Activated T-cell treated with anti-CD3 and anti-CD28 coated beads for 48 hours (primary cell): ENCODE results near the gene SLC16A11.
"Not testable (repeated sequence)": the region's sequence is repeated elsewhere in the genome, so short reads cannot be mapped to it uniquely, and the experiment has no call there.

Experiments used
- DNase-seq: peaks from one replicate; pipeline ENCODE4 v3.0.0-alpha.2; 2020; ENCODE audit warnings: low read depth

SLC16A11 gene

DNA sequence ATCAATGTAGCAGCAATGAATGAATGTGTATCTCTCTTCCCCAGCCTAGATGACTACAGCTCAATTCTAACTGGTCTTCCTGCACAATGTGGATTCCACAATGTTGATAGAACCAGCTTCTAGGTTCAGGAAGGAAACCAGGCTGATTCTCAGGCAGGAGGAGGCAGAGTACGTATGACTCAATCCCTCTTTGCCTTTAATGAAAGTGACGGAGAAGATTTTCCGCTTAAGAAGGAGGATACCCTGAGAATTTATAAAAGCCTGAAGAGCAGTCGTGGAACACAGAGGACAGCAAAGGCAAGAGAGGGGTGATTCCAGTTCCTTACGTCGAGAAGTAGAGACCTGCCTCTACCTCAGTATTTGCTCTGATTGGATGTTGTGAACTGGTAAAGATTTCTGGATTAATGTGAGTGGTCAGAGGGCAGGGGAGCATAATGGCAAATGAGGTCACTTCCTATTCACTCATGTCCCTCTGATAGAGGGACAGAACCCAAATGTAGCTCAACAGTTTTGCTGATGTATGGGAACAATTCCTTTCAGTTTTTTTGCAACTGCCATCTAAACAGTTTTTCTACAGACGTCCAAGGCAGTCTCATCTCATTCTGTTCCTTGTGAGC, 15.0 kb upstream of the SLC16A11 start:
- no peak for DNase-seq

DNA sequence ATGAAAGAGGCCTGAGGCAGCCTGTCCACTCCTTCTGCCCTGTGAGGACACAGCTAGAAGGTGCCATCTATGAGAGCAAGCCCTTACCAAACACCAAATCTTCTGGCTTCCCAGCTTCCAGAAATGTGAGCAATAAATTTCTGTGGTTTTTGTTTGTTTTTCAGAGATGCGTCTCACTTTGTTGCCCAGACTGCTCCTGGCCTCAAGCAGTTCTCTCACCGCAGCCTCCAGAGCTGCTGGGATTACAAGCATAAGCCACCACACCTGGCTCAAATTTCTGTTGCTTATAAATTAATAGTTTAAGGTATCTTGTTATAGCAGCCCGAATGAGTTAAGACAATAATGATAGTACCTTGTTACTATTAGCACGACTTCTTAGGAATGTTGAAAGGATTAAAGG, 12.5 kb upstream of the SLC16A11 start:
- DNase-seq, result no peak

DNA sequence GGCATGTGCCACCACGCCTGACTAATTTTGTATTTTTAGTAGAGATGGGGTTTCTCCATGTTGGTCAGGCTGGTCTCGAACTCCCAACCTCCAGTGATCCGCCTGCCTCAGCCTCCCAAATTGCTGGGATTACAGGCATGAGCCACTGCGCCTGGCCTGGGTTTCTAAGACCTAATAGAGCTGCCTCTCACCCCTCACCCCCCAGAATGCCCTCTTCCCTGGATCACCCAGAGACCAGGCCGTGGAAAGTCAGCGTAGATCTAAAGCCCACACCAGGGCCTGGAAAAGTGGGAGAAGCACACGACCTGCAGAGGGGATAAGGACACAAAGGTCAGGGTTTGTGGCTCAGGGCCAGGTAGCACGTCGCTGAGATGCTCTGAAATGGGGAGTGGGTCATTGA, 6.7 kb upstream of the SLC16A11 start:
- not testable (repeated sequence) for DNase-seq

DNA sequence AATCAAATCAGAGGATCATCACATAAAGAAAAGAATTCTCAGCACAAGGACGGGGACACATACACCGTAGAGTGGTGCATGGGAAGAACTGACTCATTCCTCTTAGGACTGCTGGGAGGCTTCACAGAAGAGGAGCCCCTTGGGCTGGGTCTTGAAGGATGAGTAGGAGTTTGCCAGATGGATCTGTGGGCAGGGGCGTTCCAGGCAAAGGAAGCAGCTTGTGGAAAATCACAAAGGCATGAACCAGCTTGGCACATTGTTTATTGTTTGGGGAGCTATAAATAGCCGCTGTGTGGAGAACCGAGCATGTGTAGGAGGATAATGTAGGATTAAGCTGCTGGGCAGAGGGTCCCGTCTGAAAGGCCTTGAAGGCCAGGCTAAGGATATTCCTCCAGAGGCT, 5.1 kb upstream of the SLC16A11 start:
- no peak for DNase-seq

DNA sequence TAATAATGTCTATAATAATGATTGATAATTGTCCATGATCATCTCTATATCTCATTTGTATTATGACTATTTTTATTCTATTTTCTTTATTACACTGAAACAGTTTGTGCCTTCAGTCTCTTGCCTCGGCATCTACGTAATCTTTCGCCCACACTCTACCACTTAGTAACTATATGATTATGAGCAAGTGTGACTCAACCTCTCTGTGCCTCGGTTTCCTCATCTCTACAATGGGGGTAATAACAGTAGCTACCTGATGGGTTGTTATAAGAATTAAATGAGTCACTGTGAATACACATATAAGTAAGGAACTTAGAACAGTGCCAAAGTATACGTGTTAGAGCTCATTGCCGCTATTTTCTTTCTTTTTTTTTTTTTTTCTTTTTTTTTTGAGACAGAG, 3.7 kb upstream of the SLC16A11 start:
- no peak for DNase-seq

DNA sequence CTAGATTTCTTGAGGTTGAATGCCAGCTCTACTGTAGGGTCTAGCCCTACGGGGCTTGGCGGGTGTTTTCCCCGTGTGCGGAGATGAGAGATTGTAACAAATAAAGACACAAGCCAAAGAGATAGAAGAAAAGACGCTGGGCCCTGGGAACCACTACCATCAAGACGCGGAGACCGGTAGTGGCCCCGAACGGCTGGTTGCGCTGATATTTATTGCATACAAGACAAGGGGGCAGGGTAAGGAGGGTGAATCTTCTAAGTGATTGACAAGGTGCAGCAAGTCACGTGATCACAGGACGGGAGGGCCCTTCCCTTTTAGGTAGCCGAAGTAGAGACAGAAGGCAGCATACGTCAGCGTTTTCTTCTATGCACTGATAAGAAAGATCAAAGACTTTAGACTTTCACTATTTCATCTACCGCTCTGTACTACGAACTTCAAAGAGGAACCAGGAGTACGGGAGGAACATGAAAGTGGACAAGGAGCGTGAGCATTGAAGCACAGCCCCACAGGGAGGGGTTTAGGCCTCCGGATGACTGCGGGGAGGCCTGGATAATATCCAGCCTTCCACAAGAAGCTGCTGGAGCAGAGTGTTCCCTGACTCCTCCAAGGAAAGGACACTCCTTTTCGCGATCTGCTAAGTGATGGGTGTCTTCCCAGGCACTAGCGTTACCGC, 3.0 kb upstream of the SLC16A11 start:
- peak; percentile 57 for DNase-seq

DNA sequence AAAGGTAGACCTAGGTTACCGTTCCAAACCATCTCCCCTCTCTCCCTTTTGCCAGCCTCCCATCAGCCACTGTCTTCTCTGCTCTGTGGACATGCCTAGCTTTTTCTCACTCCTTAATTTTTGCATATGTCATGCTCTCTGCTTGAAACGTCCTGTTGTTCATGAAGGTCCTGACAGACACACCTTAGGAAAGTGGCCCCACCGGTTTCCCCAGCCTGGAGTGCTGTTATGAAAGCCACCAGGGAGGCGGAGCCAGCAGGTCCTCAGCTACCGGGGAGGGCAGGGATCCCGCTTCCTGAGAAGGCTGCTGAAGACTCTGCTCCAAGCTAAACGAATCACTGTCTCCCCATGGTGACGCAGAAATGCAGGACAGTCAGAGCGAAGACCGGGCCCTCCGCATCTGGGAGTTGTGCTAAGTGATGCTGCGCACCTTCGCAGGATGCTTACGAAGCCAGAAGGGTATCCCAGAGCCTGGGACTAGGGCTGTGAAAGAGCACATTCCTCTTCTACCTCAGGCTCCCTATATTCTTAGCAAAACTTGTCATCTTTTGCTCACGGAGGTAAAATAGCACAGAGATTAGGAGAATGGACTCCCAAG, 2.3 kb upstream of the SLC16A11 start:
- DNase-seq, result no peak

DNA sequence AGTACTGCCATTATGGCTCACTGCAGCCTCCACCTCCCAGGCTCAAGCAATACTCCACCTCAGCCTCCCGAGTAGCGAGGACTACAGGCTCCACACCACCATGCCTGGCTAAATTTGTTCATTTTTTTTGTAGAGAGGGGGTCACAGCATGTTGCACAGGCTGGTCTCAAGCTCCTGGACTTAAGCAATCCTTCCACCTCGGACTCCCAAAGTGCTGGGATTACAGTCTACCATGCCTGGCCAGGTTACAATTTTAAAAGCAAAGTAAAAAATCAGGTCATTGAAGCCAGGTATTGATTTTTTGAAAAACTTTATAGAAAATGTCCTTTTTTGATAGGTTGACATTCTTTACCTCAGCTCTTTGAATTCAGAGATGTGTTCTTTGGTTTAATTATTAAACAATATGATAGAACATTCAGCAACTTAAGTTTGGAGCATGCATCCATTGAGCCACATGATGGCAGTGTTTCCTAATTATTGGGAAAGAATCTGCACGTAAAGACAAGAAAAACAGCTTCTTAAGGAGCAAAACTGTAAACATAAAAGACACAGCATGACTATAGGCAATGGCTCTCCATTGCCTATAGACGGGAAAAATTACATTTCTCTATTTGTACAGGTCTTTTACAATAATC, 1.7 kb upstream of the SLC16A11 start:
- DNase-seq, result no peak

DNA sequence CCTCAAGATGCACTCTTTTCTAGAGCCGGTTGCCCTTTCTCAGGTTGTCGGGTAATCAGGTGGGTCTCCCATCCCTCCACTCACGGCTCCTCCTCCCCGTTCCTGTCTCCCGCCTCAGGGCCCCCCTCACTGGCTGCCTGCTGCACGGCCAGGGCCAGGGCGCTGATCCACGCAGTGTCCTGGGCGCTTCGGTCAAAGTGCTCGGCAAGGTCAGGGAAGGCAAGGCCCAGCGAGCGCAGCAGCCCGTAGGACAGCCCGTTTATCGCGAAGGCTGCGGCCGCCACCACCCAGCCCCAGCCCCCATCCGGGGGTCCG, 753 bp downstream of the SLC16A11 start:
- DNase-seq, result no peak

DNA sequence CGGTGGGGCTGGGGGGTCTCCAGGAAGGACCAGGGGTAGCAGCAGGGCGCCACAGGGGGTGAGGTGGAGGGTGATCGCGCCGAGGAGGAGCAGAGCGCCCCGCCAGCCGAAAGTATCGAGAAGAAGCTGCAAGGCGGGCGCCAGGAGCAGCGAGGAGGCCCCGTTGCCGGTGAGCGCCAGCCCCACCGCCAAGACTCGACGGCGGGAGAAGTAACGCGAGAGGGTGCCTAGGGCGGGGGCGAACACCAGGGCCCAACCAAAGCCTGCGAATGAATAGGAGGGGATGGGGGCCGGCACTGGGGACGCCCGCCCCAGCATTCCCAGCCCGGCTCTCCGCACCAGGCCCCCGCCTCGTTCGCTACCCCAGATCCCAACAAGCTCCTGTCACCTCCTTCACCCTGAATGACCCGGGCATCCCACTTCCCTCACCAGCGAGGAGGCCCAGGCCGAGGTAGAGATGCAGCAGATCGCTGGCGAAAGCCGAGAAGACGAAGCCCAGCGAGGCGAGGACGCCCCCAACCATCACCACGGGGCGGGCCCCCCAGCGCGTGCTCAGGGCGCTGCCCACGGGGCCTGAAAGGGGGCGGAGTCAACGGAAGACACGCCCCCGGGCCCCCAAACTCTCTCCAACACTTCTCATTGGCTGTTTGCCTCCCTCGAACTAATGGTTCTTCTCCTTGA, 1.3 kb downstream of the SLC16A11 start:
- no peak for DNase-seq

DNA sequence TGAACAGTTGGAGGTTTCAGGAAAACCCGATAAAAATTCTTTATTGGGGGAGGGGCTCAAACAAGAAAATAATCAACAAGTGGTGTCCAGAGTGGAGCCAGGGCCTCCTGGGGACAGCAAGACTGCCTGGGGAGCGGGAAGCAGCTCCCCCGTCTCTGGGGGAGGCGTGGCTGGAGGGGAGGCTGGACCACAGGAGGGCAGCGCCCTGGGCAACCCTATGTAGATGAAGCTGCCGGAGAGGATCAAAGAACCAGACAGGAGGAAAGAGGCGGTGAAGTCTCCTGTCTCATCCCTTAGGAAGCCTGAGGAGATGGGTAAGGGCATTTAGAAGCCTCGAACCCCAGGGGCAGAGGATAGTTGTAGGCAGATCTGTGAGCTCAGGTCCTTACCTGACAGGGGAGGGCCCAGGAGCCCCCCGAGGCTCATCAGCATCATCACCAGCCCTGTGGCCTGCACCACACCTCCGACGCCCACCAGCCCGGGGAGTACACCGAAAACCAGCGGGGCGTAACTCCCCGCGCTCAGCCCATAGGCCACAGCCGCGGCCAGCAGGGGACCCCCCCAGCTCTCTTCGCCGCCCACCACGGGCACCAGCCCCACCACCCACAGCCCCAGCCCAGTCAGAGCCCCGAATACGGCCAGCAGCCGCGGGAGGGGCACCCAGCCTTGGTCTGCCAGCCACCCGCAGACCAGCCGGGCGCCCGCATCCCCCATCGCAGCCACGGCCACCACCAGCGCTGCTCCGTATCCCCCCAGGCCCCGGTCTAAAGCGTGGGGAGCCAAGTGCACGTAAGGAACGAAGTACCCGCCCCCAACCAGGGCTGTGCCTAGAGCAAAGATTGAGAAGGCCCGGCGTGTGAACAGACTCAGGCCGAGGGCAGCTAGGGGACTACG, 2.0 kb downstream of the SLC16A11 start:
- no peak for DNase-seq

DNA sequence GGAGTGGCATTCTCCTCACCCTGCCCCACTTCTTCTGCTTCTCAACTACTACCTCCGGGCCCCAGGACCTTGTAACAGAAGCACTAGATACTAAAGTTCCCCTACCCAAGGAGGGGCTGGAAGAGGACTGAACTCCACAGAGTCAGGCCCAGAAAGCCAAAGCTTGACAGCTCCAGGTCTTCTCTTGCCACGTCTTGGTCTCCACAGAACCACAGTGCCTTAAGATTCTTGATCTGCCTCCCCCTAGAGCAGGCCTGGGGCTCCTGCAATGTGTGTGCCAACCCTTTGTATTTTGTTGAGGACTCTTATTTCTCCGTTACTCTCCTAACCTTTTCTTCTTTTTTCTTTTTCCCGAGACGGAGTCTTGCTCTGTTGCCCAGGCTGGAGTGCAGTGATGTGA, 4.1 kb downstream of the SLC16A11 start:
- no peak for DNase-seq

DNA sequence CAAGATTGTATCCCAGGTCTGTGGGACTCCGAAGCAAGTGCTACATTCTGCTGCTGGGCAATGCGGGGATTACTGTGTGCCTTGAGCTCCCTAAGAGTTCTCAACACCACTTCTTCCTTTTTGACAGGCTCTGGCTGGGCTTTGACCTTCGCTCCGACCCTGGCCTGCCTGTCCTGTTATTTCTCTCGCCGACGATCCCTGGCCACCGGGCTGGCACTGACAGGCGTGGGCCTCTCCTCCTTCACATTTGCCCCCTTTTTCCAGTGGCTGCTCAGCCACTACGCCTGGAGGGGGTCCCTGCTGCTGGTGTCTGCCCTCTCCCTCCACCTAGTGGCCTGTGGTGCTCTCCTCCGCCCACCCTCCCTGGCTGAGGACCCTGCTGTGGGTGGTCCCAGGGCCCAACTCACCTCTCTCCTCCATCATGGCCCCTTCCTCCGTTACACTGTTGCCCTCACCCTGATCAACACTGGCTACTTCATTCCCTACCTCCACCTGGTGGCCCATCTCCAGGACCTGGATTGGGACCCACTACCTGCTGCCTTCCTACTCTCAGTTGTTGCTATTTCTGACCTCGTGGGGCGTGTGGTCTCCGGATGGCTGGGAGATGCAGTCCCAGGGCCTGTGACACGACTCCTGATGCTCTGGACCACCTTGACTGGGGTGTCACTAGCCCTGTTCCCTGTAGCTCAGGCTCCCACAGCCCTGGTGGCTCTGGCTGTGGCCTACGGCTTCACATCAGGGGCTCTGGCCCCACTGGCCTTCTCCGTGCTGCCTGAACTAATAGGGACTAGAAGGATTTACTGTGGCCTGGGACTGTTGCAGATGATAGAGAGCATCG, 5.6 kb downstream of the SLC16A11 start:
- no peak for DNase-seq

DNA sequence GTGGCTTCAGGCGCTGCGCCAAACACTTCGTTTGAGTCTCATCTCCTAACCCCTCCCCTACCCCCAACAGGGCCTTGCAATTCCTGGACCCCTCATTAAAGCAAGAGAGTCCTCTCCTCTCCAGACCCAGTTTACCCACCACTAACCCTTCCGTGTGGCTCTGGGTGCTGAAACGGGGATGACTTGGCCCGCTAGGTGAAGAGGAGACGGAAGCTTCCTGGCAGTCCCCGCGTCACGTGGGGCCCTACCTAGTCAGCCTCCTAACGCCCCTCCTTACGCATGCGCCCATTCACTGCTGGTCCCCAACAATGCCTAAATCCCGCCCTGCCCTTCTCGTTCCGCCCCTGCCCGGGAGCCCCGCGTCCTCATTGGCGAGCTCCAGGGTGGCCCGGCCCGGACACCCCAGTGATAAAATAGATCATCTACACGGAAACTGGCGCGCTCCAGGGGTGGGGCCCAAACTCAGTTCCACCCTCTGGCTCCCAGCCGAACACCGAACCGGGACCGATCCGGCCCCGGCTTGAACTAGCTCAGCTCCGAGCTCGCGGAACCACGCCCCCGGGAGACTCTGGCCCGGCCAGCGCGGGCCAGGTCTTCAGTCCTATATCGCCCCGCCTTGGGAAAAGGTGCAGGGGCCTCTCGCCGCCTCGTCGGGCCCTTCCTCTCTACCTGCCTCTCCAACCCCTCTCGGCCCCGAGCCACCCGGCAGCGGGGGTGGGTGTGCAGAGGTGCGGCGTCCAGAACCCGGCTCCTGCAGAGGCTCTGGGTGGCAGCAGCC, 8.1 kb downstream of the SLC16A11 start, which contains the start of gene SLC16A13:
TSS of gene SLC16A13 (plus strand) at position 425 of the 778 bp plus-strand sequence. CDS start 368 bp downstream, outside the sequence.
- DNase-seq, result peak; percentile 96

DNA sequence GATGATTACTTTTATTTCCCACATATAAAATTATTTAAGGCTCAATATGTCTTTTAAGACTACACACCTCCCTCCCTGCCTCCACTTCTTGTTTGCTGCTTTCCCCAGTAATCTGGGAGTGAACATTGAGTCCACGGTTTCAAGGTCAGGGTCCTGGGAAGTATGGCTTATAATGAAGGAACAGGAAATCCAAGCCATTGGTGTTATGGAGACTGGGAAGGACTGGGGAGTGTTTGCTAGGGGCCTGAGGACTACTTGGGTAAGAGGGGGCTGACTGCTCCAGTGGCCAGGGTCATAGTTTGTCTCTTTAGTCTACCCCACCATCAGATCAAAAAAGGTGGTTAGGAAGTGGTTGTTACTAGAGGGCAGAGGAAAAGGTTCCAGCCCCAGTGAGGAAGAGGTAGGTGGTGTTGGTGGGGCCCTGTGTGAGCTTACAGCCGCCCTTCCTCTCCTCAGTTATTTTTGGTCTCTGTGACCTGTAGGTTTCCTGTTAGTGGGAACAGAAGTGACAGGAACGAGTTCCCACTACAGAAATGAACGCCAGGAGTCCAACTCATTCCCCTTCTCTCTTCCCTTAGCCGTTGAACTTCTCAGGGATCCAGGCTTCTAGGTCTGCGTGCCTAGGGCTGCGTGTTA, 8.8 kb downstream of the SLC16A11 start:
- DNase-seq, result peak; percentile 21

DNA sequence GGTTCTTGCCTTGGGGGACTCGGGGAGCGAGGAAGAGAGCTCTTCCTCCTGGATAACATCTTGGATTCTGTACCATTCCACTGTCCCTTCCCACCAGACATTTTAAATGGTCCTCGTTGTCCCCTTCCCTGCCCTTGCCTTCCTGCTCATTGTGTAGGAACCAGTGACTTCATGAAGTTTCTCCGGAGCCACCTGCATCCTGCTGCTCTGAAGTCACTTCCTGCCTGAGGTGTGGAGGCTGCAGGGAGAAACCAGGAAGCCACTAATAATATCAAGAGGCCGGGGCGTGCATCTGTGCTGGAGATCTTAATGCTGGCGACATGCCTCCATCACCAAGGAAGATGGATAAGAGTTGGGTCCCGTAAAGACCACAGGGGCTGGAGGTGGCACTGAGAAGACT, 14.2 kb downstream of the SLC16A11 start:
- DNase-seq, result no peak

DNA sequence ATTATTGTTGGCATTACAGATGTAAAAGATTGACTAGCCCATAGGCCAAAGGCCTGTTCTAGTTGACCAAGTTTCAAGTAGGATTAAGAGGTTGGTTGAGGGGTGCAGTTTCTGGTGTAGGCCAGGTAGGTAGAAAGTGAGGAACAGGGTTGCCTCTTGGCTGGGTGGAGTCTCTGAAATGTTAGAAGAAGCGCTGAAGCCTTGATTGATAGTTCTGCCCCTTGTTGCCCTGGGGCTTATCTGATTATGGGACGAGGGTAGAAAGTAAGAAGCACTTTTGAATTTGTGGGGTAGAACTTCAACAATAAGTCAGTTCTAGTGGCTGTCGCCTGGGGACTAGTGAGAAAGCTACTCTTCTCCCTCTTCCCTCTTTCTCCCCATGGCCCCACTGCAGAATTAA, 14.8 kb downstream of the SLC16A11 start:
- DNase-seq, result no peak

DNA sequence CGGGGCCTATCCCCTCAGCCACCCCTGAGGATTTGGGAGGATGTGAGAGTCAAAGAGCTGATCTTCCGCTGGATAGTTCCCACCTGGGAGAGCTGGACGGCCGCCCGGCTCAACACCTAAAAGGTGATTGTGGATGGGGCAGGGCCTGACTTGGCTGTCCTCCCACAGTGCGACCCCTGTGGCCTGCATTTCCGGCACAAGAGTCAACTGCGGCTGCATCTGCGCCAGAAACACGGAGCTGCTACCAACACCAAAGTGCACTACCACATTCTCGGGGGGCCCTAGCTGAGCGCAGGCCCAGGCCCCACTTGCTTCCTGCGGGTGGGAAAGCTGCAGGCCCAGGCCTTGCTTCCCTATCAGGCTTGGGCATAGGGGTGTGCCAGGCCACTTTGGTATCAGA, 16.6 kb downstream of the SLC16A11 start:
- DNase-seq, result no peak

DNA sequence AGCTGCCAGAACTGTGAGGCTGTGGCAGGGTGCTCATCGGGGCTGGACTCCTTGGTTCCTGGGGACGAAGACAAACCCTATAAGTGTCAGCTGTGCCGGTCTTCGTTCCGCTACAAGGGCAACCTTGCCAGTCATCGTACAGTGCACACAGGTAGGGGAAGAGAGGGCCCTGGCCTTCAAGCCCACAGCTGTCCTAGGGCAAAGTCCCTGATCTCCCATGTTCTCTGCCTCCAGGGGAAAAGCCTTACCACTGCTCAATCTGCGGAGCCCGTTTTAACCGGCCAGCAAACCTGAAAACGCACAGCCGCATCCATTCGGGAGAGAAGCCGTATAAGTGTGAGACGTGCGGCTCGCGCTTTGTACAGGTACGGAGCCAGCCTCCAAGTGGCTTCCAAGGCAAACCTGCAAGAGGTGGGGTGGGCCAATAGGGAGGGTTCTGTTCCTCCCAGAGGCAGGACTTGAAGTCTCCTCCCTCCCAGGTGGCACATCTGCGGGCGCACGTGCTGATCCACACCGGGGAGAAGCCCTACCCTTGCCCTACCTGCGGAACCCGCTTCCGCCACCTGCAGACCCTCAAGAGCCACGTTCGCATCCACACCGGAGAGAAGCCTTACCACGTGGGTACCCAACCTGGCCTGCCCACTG, 17.3 kb downstream of the SLC16A11 start:
- no peak for DNase-seq
